Cardiac septum (tissue), 1 donor: Measurements from ENCODE around the gene THOC6. TPM values are rescaled to one million over a fixed set of nuclear protein-coding genes. Genes with fewer than 3 reads are reported as not detected.

Source experiments
- DNase-seq: peaks from one replicate; pipeline ENCODE4 v3.0.0-alpha.2; 2020; ENCODE audit warnings: low spot score
- intact Hi-C: fragments of 100-400 bp; cut with DNase I; formaldehyde crosslinking; loops from one replicate; pipeline ENCODE4 v1.14.0; 2022
- total RNA-seq: library from RNA; stranded (reverse); fragmentation: NEBNext Ultra II Directional; extraction: Animal tissue kit (Norgen Biotek cat#: 25700); gene quantifications from one replicate; pipeline ENCODE4 v1.2.1, GENCODE V29; 2021
- donor health status: DM: no; HTN: no; CAD: no.

The THOC6 gene
- total RNA-seq, 1 donor from 2014 or later = 13.9 TPM

DNA sequence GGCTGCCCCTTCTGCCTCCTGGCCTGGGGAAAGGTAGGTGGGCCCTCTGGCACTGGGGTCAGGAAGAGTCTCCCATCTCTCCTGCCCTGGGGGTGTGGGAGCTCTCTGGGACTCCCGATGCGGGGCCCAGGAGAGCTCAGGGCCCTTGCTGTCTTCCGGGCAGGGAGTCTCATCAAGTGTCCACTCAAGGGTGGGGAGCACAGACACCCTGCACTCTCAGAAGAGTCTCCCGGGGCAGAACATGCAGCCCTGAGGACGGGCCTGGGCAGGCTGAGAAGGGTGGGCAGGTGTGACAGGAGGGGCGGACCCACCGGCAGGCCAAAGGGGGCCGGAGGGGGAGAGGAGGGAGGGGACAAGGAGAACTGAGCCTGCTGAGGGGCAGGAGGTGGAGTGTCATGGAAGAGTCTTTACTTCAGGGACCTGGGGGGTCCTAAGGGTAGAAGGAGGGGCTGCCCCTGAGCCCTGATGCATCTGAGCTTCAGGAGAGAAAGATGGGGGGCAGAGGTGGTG lies 35.2 kb upstream of the THOC6 start:
- DNase-seq = no peak
- intact Hi-C loops = no loop called here

DNA sequence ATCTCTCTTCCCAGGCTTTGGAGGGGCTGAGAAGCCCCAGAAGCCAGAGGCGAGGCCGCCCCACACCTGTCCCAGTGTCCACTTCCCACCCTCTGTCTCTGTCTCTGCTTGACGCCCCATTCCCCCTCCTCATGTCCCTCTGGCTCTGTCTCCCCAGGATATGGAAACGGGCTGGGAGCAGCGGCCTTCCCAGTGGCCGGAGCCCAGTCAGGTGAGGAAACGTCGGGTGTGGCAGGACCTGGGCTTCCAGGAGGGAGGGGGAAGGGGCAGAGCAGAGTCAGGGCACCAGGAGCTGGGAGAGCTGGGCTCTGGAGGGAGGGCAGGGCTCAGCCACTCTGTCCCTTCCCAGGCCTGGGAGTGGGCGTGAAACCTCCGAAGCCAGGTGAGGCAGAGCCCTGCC lies 32.9 kb upstream of the THOC6 start:
- intact Hi-C loops = no loop called here
- no peak for DNase-seq

DNA sequence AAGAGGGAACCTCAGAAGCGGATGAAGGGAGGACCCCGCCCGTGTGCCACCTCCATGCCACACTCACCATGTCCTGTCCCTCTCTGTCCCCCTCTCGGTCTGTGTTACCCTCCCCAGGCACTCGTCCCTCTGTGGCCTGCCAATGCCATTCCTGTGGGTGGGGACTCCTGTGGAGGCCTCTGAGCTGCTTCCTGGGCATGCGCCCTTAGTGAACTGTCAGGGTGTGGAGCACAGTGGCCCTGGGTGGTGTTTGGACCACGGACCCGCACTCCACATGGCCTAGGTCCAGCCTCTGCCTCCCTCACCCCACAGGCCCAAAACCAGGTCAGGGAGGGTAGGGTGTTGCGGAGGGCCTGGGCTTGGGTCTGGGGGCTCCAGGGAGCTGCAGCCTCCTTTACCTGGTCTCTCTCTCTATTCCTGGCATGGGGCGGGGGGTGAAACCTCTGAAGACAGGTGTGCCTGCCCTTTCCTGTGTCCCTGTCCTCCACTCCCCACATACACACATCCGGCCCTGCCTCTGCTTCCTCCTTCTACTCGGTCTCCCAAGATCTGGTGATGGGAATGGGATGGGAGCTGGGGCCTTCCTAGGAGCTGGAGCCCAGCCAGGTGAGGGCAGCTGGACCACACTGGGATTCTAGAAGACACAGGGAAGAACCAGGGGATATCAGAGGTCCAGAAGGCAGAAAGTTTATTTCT lies 32.1 kb upstream of the THOC6 start:
- no peak for DNase-seq
- intact Hi-C loops = no loop called here

DNA sequence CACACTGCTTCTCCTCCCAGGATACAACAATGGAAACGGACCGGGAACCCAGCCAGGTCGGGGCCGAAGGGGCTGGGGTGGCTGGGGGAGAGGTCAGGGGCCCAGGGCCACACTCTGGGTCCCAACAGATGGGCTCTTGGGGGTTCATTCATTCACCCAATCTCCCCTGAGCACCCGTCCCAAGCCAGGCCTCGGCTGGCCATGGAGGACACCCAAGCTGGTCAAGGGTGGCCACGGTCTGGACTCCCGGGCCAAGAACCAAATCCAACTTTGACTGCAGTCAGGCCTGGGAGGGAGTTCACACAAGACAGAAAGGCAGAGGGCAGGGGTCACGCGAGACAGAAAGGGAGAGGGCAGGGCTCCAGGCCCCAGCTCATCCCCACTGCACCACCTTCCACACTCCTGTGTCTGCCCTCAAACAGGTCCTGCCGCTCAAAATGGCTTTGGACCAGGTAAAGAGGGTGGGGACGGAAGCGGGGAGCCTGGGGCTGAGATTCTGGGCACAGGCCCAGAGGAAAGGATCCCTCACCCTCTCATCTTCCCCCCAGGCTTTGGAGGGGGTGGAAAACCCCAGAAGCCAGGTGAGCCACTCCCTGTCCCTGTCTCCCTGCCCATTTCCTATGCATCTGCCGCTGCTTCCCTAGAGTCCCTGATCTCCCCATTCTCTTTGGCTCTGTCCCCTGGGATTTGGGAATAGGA lies 31.3 kb upstream of the THOC6 start:
- intact Hi-C loops = no loop called here
- no peak for DNase-seq

DNA sequence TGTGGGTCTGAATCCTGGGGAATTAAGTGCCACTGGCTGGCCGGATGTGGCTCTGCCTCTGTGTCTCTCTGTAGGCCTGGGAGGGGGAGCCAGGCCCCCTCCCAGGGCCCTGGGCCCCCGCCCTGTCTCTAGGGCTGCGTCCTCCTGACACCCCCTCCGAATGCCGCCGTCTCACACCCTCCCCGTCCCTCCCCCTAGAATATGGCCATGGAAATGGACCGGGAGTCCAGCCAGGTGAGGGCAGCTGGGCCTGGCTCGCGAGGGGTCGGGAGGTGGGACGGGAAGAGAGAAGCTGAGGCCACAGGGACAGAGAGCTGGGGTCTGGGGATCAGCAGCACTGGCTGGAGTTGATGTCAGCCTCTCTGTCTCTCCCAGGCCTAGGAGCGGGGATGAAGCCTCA lies 27.5 kb upstream of the THOC6 start:
- intact Hi-C loops = no loop called here
- DNase-seq = no peak

DNA sequence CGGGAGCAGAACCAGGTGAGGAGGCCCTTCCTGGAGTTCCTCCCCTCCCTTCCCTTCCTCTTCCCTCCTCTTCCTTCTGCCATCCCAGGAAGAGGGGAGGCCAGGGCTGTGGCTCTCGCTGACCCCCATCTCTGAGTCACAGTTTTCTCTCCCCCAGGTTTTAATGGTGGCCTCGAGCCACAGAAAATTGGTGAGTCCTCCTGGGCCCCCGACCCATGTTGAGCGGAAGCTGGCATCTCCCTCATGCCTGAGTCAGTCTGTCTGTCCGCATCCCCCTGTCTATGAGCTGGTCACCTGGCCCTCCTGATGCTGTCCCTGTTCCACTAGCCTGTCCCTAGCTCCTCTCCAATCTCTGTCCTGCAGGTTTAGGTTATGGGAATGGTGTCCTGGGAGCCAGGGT lies 23.9 kb upstream of the THOC6 start:
- intact Hi-C loops = no loop called here
- DNase-seq = no peak

DNA sequence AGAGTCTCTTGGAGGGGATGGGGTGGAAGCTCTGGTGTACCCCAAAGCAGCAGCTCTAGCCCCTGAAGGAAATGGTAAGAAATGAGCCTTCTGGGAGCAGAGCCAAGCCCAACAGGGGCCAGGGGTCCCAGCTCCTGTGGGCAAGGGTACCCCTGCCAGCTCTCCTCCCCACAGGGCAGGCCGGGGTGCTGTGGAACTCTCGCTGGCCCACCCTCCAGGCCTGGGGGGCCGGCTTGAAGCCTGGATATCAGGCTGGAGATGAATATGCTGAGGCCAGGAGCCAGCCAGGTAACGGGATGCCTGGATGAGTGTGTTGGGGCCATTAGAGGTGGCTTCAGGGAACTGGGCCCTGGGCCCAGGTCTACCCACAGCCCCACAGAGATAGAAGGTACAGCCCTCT lies 23.3 kb upstream of the THOC6 start:
- DNase-seq = no peak
- intact Hi-C loops = no loop called here

DNA sequence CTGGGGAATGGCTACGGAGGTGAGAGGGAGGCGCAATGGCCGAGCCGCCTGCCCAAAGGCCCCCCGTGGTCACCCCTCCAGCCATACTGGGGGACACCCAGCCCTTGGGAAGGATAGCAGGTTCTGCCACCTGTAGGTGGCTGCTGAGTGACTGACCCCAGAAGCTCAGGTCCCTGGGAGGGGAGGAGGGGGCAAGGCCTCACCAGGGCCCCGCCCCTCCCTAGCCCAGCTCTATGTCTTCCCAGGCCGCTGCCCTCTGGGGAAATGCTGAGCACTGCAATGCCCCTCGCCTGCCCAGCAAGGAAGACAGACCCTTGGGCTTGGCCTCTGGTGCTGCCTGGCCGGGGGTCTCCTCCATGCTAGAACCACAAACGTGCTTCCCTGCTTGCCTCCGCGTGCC lies 22.5 kb upstream of the THOC6 start:
- intact Hi-C loops = no loop called here
- DNase-seq = no peak

DNA sequence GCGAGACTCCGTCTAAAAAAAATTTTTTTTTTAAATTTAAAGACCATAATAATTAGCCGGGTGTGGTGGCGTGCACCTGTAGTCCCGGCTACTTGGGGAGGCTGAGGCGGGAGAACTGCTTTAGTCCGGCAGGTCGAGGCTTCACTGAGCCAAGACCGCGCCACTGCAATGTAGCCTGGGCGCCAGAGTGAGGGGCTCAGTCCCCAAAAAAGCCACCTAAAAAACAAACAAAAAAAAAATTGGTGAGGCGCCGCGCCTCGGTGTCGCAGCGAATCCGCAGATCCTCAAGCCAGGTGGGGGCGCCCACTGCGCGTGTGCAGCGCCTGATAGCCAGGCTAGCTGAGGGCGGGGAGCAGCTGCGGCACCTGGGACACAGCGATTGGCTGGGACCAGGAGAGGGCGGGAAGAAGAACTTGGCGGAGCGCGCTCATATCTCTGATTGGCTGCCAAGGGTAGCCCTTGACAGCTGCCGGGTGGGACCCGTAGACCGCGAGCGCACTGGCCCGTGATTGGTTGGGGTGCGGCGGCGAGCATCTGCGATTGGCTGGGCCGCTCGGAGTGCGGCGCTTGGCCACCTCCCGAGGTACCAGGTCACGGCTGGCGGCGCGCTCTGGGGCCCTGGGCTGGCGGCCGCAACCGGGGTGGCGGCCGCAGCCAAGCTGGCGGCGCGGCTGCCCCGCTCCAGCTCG lies 20.1 kb upstream of the THOC6 start:
- DNase-seq = peak; percentile 99
- intact Hi-C loops = loop anchor here (2.0 kb wide), 1 partner anchor 17 kb away; the partner anchor contains the start of gene TNFRSF12A

DNA sequence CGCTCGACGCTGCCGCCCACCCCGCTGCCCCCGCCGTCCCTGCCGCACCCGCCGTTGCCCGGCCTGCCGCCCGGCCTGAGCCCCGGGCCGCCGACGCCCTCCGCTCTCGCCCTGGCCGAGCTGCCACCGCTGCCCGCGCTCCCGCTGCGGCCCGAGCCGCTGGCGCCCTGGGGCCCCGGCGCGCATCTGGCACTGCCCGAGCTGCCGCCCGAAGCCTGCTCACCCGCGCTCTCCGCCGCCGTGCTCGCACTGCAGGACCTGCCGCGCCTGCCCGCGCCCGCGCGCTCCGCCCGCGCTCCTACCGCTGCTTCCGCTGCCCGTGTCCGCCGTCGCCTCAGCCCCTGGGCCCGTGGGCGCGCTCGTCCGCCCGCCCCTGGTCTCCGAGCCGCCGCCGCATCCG lies 19.5 kb upstream of the THOC6 start:
- DNase-seq = no peak

DNA sequence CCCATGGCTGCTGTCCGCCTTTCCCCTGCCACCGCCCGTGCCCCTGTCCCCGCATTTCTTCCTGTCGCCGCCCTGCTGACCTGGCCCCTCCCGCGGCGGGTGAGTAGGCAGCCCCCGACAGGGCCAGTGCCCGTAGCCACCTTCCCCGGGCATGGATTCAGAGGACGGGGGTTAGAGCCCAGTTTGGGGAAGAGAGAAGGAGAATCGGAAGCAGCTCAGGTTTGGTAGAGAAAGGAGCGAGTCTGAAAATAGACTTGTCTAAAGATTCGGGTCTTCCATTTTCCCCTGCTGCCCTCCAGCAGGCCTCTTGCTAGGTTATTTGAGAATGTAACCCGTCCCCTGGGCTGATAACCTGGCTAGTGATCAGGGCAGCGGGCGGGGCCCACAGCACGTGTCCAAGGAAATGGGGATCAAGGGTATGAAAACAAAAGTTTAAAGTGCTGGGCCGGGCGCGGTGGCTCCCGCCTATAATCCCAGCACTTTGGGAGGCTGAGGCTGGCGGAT lies 19.0 kb upstream of the THOC6 start:
- DNase-seq = no peak
- intact Hi-C loops = loop anchor here (2.0 kb wide), 1 partner anchor 16 kb away; the partner anchor contains the start of gene TNFRSF12A

More for the DNA sequence above, 19.5 kb upstream of the THOC6 start:
- intact Hi-C loops = loop anchor here (2.0 kb wide), 1 partner anchor 16 kb away; the partner anchor contains the start of gene TNFRSF12A

DNA sequence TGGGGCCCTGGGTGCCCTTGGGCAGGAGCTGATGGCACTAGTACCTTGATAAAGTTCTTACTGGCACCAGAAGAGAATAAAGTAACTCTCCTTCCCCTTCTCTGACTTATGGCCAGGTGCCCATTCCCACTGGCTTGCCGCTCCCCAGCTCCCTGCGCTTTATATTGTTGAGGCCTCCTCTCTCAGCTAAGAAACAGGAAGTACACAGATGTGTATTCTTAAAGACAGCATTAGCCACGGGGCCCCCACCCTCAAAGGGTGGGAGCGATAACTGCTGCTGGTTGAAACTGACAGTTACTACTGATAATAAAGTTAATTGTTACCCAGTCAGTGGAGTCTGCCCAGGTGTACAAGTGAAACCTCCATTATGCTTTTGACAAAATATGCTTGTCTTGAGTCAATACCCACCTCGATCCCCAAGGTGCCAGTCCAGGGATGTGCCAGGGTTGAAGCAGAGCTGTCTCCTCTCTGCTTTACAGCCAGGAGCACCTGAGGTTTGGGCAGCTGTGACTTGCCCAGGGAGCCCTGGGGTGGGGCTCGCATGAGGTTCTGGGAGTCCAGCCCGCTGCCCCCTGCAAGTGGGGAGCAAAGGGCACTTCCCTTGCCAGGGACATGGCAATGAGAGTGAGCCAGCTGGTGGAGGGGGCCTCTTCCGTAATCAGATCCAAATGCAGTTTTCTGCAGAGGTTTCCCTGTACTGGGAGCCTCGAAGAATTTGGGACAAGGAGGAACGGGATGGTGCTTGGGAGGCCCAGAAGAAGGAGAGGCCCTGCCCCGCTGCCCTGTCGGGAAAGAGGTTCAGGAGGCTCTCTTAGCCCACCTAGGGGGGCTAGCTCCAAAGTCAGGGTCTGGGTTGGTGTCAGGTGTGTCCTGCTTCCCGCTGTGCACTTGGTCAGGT lies 16.5 kb upstream of the THOC6 start:
- DNase-seq = no peak
- intact Hi-C loops = no loop called here

DNA sequence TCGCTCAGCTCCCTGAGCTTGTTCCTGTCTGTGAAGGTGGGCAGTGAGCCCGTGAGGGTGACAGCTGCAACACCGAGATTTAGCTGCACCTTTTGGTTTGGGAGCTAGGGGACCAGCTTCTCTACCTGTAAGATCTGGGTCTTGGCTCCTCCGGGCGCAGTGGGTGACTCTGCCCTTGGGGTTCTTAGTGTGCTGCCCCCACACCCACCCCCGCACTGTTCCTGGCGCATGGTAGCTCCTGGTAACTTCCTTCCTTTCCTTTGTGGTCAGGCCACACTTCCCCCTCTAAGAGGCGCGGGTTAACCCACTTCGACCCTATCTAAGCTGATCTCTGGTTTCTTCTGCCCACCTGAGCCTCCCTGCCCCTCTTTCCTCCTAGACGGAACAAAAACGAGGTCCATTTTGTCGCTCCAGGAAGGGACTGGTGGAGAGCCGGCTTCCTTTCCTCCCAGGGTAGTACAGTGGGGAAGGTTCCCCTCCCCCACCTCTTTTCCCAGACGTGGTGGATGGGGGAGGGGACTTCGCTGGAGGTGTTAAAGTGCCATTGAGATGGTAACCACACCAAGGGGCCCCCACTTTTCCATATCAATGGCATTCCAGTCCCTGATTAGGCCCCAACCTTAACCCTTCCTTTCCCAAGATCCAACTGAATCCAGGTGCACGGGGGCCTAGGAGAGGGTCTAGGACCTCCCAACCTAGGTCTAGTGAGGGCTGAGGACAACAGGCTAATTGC lies 15.7 kb upstream of the THOC6 start:
- no peak for DNase-seq

DNA sequence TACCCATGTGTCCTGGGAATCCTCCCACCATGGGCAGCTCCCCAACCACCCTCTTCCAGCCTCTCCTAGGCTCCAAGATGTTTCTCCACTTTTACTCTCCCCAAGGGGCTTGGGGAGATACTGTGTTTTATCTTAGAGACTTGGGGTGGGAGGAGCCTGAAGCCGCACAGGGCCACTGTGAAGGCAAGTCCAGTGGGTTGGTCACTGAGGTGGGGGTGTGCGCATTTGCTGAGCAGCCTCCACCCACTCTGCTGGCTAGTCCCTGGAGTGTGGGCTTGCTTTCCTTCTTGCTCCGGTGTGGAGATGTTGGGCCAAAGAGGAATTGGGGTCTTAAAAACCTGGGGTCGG lies 15.2 kb upstream of the THOC6 start:
- intact Hi-C loops = no loop called here
- DNase-seq = no peak

More for the DNA sequence above, 15.7 kb upstream of the THOC6 start:
- intact Hi-C loops = no loop called here

DNA sequence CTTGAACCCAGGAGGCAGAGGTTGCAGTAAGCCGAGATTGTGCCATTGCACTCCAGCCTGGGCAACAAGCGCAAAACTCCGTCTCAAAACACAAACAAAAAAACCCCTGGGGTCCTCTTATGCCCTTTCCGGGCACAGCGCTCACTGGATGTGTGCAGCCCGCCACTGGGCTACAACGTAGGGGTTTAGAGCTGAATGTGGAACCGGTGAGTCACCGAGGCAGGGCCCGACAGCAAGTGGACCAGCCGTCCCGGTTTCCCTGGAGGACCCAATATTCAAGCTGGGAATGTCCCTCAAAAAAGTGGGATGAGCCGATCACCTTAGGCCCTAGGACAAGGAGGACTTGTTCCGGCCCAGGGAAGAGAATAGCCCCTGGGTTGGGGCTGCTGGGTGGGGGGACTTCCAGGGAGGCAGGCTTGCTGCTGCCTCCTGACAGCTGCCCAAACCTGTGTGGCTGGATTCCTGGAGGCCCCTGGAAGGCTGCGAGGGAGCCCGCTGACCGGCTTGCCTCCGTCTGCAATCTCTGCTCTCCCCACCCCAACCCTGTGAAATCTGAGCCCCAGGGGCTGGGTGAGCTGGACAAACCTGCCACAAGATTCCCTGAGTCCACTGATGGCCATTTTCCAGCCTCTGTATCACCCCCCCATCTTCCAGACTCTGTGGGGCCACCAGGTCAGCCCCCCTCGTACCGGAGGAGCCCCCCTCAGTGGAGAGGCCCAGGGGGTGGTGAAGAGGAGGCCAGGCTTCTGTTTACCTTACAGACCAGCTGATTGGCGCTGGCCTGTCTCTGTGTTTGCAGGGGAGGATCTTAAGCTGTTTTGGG lies 14.1 kb upstream of the THOC6 start:
- no peak for DNase-seq
- intact Hi-C loops = no loop called here

DNA sequence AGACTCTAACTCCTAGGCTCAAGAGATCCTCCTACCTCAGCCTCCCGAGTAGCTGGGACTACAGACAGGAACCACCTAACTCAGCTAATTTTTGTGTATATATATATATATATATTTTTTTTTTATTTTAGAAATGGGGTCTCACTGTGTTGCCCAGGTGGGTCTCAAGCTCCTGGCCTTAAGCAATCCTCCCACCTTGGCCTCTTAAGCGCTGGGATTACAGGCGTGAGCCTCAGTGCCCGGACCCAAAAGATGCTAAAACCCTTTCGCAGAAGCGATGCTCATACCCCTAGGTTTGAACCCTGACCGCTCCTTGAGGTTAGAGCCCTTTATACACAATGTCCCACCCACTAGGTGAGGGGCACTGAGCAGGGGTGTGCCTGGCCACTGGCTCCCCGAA lies 13.3 kb upstream of the THOC6 start:
- intact Hi-C loops = no loop called here
- no peak for DNase-seq

DNA sequence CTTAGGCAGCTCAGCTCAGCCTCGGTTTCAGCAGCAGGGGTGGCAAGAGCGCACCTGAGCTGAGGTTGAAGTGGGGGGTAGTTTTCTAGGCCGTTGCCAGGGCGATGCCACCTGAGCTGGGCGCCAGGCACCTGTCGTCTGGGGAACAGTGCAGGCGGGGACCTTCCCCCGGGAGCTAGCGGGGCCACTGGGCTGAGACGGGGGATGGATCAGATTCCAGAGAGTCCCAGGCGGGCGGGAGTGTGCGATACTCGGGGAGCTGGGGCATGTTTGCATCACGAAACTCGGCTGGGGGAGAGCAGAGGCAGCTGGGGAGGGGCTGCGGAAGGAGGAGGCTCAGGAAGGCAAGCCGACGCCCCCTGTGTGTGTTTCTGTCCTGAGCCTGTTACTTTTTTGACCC lies 11.6 kb upstream of the THOC6 start:
- DNase-seq = no peak
- intact Hi-C loops = no loop called here
